Measurements from ENCODE around the gene RAB36.

GRCh38 chr22:23150762-23151161 is 5.5 kb downstream of the RAB36 start:
- TF ChIP-seq CTCF (IDR thresholded peaks at IDR 0.05): no peak
- TF ChIP-seq POLR2A (IDR thresholded peaks at IDR 0.05): no peak
